NCI-H1105 treated with DMSO at 0.1 percent for 48 hours (cell line): ENCODE results near the gene ACER3.
A peak's percentile ranks its signal among the peaks of the same experiment; 100 is the strongest.
"Not testable (repeated sequence)": the region's sequence is repeated elsewhere in the genome, so short reads cannot be mapped to it uniquely, and the experiment has no call there.

Experiments used
- DNase-seq: peaks from one replicate; lab custom pipeline; 2025; lab: John Stamatoyannopoulos, UW

ACER3 gene

GRCh38 chr11:77057938-77058474 is 197.3 kb downstream of the ACER3 start:
- DNase-seq, result no peak

- DNase-seq, result no peak
Measured at GRCh38 chr11:77058900-77059299, 198.2 kb downstream of the ACER3 start.

GRCh38 chr11:77059806-77060205 is 199.1 kb downstream of the ACER3 start:
- DNase-seq, result no peak

- no peak for DNase-seq
Measured at GRCh38 chr11:77060234-77060633, 199.5 kb downstream of the ACER3 start.

- not testable (repeated sequence) for DNase-seq
Measured at GRCh38 chr11:77061258-77061657, 200.5 kb downstream of the ACER3 start.

- no peak for DNase-seq
Measured at GRCh38 chr11:77062924-77063323, 202.2 kb downstream of the ACER3 start.

- DNase-seq, result no peak
Measured at GRCh38 chr11:77063407-77063806, 202.7 kb downstream of the ACER3 start.

GRCh38 chr11:77063861-77064260 is 203.1 kb downstream of the ACER3 start:
- no peak for DNase-seq

GRCh38 chr11:77064648-77065217 is 204.0 kb downstream of the ACER3 start:
- DNase-seq, result no peak

- no peak for DNase-seq
Measured at GRCh38 chr11:77065878-77066228, 205.1 kb downstream of the ACER3 start.

GRCh38 chr11:77066229-77067042 is 205.7 kb downstream of the ACER3 start, which contains the start of gene CAPN5:
Gene CAPN5, plus strand, starts transcription at chr11:77066971. Its CDS starts 17,916 bp downstream, at chr11:77084887.
- peak; percentile 86 for DNase-seq

- DNase-seq, result no peak
Measured at GRCh38 chr11:77067861-77068443, 207.2 kb downstream of the ACER3 start.

GRCh38 chr11:77068457-77069335 is 208.0 kb downstream of the ACER3 start:
- no peak for DNase-seq

- peak; percentile 16 for DNase-seq
Measured at GRCh38 chr11:77069336-77069968, 208.7 kb downstream of the ACER3 start.

- no peak for DNase-seq
Measured at GRCh38 chr11:77069969-77070582, 209.4 kb downstream of the ACER3 start.

- DNase-seq, result no peak
Measured at GRCh38 chr11:77071077-77071476, 210.4 kb downstream of the ACER3 start.

GRCh38 chr11:77071671-77072605 is 211.2 kb downstream of the ACER3 start:
- no peak for DNase-seq

GRCh38 chr11:77072851-77073327 is 212.2 kb downstream of the ACER3 start:
- DNase-seq, result no peak

GRCh38 chr11:77073328-77074001 is 212.7 kb downstream of the ACER3 start:
- no peak for DNase-seq
